Sigmoid colon (tissue), 4 donors: ENCODE results near the gene TMEM33.
"Not testable (repeated sequence)": the region's sequence is repeated elsewhere in the genome, so short reads cannot be mapped to it uniquely, and the experiment has no call there.

Source experiments
- EP300 ChIP-seq, 4 donors: sonication (generic); formaldehyde crosslinking; IDR thresholded peaks; one replicate each; pipeline ENCODE4 v1.6.1; 2017; ENCODE audit warnings: antibody characterized with exemption in 4 of 4
- POLR2A ChIP-seq, 2 donors: fragments of 450-650 bp; IDR thresholded peaks; one replicate each; pipeline ENCODE4 v1.6.1; 2016; ENCODE audit warnings: antibody characterized with exemption in 2 of 2, mild to moderate bottlenecking in 2 of 2, moderate library complexity in 2 of 2
- POLR2AphosphoS5 ChIP-seq, 4 donors: sonication (generic); formaldehyde crosslinking; IDR thresholded peaks; one replicate each; pipeline ENCODE4 v1.6.1; 2017; ENCODE audit warnings: antibody characterized with exemption in 4 of 4
- TF ChIP-seq, protein P1 (sequence below), 4 experiments: fragments of 450-650 bp in 3 of 4; fragments of 200-600 bp in 1 of 4; IDR thresholded peaks; one replicate each; pipeline ENCODE4 v1.5.1; 2016 to 2019; ENCODE audit warnings: antibody characterized with exemption in 4 of 4, mild to moderate bottlenecking in 3 of 4, moderate library complexity in 2 of 4

- TF ChIP-seq, protein P1, sequence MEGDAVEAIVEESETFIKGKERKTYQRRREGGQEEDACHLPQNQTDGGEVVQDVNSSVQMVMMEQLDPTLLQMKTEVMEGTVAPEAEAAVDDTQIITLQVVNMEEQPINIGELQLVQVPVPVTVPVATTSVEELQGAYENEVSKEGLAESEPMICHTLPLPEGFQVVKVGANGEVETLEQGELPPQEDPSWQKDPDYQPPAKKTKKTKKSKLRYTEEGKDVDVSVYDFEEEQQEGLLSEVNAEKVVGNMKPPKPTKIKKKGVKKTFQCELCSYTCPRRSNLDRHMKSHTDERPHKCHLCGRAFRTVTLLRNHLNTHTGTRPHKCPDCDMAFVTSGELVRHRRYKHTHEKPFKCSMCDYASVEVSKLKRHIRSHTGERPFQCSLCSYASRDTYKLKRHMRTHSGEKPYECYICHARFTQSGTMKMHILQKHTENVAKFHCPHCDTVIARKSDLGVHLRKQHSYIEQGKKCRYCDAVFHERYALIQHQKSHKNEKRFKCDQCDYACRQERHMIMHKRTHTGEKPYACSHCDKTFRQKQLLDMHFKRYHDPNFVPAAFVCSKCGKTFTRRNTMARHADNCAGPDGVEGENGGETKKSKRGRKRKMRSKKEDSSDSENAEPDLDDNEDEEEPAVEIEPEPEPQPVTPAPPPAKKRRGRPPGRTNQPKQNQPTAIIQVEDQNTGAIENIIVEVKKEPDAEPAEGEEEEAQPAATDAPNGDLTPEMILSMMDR (IDR thresholded peaks at IDR 0.05), result not testable (repeated sequence)
- TF ChIP-seq EP300, POLR2A, POLR2AphosphoS5 (IDR thresholded peaks at IDR 0.05): not testable (repeated sequence)
Observed at GRCh38 chr4:41909136-41909535, 26.1 kb upstream of the TMEM33 start.
